GM04504 (cell line): Measurements from ENCODE around the gene WHRN.

Source experiments
- DNase-seq: peaks from one replicate; pipeline ENCODE4 v3.0.0-alpha.2; 2012; ENCODE audit warnings: low read depth

Gene WHRN

GRCh38 chr9:114513959-114514267, 8.6 kb upstream of the WHRN start:
- no peak for DNase-seq

- DNase-seq, result no peak
Observed at GRCh38 chr9:114513055-114513958, 8.0 kb upstream of the WHRN start.

GRCh38 chr9:114511978-114512874, 7.0 kb upstream of the WHRN start:
- DNase-seq, result no peak

GRCh38 chr9:114507726-114508125, 2.5 kb upstream of the WHRN start:
- no peak for DNase-seq

- no peak for DNase-seq
Observed at GRCh38 chr9:114506082-114506390, 763 bp upstream of the WHRN start.

DNA sequence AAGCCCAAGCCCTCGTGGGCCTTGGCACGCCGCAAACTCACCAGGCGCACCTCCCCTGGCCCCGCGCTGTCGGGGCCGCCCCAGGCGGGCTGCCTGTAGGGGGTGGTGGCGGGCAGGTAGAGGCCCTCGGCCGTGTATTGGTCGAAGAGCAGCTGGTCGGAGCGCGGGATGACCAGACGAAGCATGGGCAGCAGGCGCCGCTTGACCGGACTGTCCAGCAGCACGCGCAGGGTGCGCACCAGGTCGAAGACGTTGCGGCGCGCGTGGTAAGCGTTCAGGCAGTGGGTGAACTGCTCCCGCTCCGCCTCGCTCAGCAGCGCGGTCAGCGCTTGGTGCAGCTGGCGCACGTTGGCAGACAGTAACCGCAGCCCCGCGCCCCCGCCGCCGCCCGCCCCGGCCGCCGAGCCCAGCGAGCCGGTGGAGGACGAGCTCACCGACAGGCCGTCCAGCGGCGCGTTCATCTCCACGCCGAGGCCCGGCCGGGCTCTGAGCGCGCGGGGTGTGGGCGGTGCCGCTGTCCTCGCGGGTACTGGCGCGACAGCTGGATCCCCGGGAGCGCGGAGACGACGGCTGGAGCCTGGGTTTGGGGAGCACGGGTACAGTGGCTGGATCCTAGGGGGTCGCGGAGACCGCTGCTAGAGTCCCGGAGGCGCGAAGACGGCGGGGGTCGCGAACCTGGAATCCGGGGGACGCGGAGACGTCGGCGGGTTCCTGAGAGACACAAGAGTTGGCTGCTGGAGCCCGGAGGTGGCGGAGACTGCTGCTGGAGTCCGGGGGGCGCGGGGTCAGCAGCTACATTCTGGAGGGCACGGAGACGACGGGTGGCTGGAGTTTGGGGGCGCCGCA, 709 bp downstream of the WHRN start:
- no peak for DNase-seq

GRCh38 chr9:114503522-114504340, 1.5 kb downstream of the WHRN start:
- no peak for DNase-seq

DNA sequence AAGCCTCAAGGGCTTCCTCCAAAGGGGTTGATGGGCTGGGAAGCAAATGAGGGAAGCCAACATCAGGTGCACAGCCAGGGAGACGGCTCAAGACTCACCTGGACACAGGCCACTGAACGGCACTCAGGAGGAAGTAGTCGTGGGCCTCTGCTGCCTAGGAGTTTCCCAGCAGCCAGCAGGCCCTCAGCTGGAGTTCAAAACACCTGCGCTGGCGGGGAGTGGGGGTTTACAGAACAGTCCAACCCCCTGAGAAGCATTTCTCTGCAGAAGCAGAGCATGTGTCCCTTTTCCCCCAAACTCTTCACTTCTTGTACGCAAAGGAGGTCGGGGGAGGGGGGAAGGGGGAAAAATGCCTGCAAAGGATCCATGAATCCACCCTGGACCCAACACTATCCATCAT, 2.3 kb downstream of the WHRN start:
- no peak for DNase-seq

DNA sequence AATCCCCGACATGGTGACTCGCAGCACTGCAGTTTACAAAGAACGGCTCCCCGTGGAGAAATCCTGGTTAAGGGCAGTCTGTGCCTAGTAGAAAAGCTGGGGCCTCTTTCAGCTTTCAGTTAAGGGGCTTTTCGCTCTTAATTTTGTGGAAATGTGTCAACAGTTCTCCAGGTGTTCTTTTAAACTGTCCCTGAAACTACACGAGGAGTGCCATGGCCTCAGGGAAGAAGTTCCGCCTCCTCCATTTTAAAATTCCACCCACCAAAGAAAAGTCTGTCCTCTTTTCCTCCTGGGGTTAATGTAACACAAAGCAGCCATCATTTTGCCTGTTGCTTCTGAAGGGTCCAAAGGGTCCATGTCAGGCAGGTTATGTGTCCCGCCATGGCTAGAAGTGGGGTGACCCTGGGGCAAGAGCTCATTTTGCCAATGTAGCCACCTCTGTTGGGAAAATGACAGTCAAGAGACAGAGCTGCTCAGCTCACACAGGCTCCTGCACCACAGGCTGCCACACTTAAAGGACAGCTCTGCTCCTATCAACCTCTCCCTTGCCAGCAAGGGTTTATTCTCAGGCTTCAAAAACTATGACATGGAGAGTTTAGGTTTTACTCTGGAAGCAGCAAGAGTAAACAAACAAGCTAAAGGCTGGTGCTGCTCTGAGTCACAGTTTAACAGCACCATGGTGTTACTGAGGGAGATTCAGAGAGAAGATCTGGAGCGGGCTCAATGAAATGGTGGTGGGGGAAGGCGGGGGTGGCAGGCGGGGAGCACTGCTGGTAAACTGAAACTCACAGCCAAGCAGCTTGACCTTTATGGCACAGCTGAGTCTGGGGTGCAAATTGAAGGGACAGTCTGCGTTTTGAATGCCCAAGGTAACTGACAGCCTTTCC, 3.2 kb downstream of the WHRN start:
- DNase-seq, result no peak

DNA sequence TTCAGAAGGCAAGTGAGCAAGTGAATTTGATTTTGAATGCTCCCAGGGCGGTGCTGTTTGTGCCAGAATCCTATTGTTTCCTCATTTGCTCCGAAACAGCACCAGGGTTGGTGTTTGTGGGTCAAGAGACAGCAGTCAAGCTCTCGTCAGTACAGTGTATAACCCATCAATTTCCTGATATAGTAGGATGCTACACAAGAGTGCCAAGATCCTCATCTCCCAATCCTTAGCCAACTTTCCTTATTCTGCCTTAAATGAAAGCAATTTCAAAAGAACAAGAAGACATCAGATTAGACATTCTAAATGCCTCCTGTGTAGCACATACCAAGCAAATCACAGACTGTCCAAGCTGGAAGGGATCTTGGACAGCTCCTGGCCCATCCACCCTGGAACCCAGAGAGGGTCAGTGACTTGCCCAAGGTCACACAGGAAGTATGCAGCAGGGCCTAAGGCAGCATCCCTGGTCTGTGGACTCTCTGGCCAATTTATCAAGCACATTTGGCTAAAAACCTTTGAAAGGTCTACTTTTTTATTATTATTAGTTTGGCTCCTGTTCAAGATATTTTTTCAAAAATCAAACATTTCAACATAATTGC, 4.5 kb downstream of the WHRN start:
- no peak for DNase-seq

DNA sequence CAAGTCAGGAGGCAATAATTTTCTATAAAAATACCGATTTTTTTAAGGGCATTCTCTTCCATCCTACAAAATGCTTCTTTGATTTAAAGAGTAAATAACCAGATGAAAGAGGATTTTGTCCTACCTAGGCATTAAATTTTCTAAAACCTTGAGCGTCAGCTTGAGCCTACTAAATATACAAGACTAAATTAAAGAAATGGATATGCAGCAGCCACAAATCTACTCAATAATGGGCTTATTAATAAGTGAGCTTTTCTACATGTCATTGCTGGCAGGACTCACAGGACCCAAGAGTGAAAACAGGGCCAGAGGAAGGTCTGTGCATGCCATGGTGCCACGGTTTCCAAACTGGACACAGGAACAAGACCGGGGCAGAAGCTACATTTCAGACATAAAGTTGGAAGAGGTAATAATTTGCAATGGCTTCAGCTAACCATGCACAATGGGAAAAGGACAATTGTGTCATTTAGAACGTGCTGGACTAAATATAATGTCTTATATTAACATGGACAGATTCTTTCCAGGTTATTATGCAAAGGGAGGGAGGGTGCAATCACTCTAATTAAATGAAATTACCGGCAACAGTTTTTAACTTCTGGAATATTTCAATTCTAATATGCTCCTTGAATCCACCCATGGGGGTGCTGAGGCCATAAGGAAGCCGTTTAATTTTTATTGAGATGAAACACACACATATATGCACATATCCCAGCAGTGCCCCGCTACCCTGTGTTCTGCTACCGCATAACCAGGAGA, 5.2 kb downstream of the WHRN start:
- DNase-seq, result no peak

- no peak for DNase-seq
Observed at GRCh38 chr9:114499528-114499927, 5.7 kb downstream of the WHRN start.

DNA sequence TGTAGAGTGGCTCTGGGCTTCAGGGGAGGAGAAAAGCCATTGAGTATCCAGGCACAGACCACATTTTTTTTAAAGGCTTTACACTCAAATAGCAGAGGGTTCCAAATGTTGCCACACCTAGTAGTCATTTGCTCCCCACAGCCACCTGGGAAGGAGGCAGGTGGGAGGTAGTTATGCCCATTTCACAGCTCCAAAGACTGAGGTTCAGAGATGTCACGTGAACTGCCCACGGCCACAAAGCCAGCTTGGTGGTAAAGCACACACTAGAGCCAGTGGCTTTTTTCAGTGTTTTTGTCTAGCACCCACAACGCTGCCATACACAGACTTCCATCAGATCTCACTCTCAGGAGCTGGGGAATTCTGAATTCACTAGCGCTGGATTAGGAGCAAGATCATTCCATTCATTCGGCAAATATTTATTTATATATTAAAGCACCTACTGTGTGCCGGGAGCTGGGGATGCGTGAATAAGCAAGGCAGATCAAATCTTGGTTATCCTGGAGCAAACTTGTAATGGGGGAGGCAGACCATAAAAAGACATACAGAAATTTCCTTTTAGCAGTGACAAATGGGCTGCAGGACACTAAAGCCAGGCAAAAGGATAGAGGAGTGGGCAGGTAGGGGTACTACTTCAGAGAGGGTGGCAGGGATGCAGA, 7.4 kb downstream of the WHRN start:
- DNase-seq, result no peak

GRCh38 chr9:114497236-114497635, 8.0 kb downstream of the WHRN start:
- DNase-seq, result no peak

- DNase-seq, result no peak
Observed at GRCh38 chr9:114496011-114496410, 9.3 kb downstream of the WHRN start.

DNA sequence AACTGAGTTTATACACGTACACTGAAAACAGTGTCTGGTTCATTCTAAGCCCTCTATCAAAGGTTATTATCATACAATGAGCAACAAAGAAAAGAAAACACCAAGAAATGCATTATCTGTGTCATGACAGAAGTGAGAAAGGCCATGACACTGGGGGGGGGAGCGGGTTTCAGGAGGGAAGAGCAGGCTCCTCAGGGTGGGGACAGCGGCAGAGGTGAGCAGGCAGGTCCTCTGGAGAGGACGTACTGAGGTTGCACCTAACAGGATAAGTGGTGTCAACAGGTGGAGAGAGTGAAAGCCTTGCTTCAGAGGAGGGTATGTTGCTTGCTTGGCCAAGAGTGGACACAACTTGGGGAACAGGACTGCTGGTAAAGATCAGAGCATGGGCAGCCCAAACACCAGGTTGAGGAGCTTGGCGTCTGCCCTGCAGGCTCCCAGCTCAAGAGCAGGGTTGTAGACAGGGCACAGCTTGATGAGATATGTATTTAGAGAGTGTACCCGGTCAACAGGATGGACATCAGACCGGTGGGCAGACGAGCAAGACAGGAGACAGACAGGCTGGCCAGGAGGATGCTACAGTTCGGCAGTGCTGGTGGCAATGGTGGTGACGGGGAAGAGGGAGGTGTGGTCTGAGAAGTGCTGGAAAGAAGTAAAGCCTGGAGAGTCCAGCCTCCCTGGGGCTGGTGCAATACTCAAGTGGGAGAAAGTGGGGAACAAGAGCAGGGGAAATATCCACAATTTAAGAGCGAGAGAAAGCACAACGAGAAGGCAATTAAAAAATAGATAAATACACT, 10.3 kb downstream of the WHRN start:
- DNase-seq, result no peak

- DNase-seq, result no peak
Observed at GRCh38 chr9:114493521-114494184, 11.6 kb downstream of the WHRN start.
